Calu3 (cell line): ENCODE measurements around the gene PSMA1. TPM values are rescaled to one million over a fixed set of nuclear protein-coding genes. Genes with fewer than 3 reads are reported as not detected.
A peak's percentile ranks its signal among the peaks of the same experiment; 100 is the strongest.

ENCODE experiments used
- BruUV-seq: library from RNA; stranded (reverse); fragments of 400-500 nt; replicated peaks from 2 replicates; lab custom pipeline; 2021; lab: Mats Ljungman, UMichigan
- CTCF ChIA-PET: fragments of 300-600 bp; sonication (Branson Sonifier 250); formaldehyde crosslinking; loops from one replicate; lab custom pipeline; 2022; ENCODE audit warnings: antibody characterized with exemption; lab: Charles Lee
- DNase-seq: peaks from one replicate; pipeline ENCODE4 v3.0.0; 2022
- H3K27ac Mint-ChIP-seq: one replicate; pipeline ENCODE4 v1.8.0; 2022; ENCODE audit warnings: mixed read lengths; ENCODE audit not compliant: unreplicated experiment
- H3K27me3 Mint-ChIP-seq: one replicate; pipeline ENCODE4 v1.8.0; 2022; ENCODE audit warnings: mixed read lengths; ENCODE audit not compliant: unreplicated experiment
- H3K36me3 Mint-ChIP-seq: one replicate; pipeline ENCODE4 v1.8.0; 2022; ENCODE audit warnings: mild to moderate bottlenecking, moderate library complexity, mixed read lengths; ENCODE audit not compliant: insufficient read depth, unreplicated experiment
- H3K4me1 Mint-ChIP-seq: one replicate; pipeline ENCODE4 v1.8.0; 2022; ENCODE audit warnings: mild to moderate bottlenecking, low read depth, mixed read lengths; ENCODE audit not compliant: unreplicated experiment
- H3K4me3 Mint-ChIP-seq: one replicate; pipeline ENCODE4 v1.8.0; 2022; ENCODE audit warnings: mild to moderate bottlenecking, low read depth, moderate library complexity, mixed read lengths; ENCODE audit not compliant: unreplicated experiment
- H3K9me3 Mint-ChIP-seq: one replicate; pipeline ENCODE4 v1.8.0; 2022; ENCODE audit warnings: low read depth, mixed read lengths; ENCODE audit not compliant: unreplicated experiment
- intact Hi-C: fragments of 100-400 bp; cut with micrococcal nuclease; formaldehyde crosslinking; loops from one replicate; pipeline ENCODE4 v1.10.0; 2022; ENCODE audit not compliant: unreplicated experiment
- total RNA-seq: library from RNA; stranded (reverse); gene quantifications from 2 replicates; pipeline ENCODE4 v1.2.3, GENCODE V29; 2022
- TF ChIP-seq, protein P1 (sequence below): fragments of 200-600 bp; IDR thresholded peaks from one replicate; pipeline ENCODE4 v1.8.0; 2022; ENCODE audit warnings: antibody characterized with exemption; ENCODE audit not compliant: unreplicated experiment

Gene PSMA1
- total RNA-seq, 1 experiment from 2014 or later, result 205 TPM

DNA sequence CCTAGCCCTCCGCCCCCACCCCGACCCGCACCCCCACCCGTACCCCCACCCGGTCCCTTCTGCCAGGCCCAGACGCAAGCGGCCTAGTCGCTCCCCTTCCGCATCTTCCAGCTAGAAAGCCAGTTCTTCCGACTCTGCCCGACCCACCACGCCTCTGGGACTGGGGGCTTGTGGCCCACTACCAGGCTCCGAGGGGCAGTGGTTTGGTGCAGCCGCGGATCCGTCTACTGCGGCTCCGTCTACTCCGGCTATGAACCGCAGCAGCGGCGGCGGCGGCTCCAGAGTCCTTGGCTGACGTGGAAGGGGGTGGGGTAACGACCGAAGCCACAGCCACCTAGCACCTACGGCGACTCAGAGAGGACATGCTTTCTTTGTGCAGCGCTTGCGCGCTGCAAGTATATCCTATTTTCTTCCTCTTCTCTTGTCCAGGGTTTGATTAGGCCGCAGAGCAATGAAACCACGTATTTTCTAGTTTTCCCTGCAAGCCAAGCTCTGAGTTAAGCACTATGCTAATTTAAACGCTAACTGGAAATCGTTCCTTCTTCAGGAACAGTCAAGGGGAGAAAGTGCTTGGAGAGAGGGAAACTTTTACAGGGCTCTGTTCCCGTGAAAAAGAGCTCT, 20.5 kb downstream of the PSMA1 start, which contains the start of gene COPB1:
COPB1 (minus strand) TSS at position 252 of the 621 bp plus-strand sequence. CDS start 883 bp downstream, outside the sequence.
- H3K27ac Mint-ChIP-seq, result peak within 1 kb of the TSS; percentile 67
- intact Hi-C loops, result no loop called here
- DNase-seq, result peak; percentile 91
- H3K4me1 Mint-ChIP-seq, result no peaks in the 10 kb centered on the region
- H3K27me3 Mint-ChIP-seq, result no peaks in the 10 kb centered on the region
- TF ChIP-seq, protein P1, sequence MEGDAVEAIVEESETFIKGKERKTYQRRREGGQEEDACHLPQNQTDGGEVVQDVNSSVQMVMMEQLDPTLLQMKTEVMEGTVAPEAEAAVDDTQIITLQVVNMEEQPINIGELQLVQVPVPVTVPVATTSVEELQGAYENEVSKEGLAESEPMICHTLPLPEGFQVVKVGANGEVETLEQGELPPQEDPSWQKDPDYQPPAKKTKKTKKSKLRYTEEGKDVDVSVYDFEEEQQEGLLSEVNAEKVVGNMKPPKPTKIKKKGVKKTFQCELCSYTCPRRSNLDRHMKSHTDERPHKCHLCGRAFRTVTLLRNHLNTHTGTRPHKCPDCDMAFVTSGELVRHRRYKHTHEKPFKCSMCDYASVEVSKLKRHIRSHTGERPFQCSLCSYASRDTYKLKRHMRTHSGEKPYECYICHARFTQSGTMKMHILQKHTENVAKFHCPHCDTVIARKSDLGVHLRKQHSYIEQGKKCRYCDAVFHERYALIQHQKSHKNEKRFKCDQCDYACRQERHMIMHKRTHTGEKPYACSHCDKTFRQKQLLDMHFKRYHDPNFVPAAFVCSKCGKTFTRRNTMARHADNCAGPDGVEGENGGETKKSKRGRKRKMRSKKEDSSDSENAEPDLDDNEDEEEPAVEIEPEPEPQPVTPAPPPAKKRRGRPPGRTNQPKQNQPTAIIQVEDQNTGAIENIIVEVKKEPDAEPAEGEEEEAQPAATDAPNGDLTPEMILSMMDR, result no peak
- H3K4me3 Mint-ChIP-seq, result peak within 1 kb of the TSS; percentile 79
- peaks cover 60% of the 10 kb centered on the region for H3K36me3 Mint-ChIP-seq
- CTCF ChIA-PET, result interaction anchor here (0.6 to 1.6 kb wide), 4 partner anchors 9 to 145 kb away, joined by 3 to 5 read pairs (median 3); no protein-coding TSS in a partner anchor
- BruUV-seq, result no TSS peak
- H3K9me3 Mint-ChIP-seq, result no peaks in the 10 kb centered on the region

DNA sequence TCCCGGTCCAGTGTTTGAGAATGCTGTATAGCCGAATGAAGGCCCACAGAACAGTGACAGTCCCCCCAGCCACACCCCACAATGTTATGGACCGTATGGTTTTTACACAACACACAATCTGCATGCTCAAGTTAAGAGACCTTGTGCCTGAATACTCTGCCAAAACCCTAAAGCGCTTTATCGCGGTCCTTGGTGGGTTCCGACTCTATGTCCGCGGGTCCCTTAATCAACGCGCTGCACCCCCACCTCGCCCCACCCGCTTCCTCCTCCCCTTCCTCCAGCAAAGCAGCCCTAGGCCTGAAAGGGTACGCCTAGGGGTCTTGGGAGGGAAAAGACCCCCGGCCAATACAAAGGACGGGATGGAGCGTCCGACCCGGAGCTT, 21.0 kb downstream of the PSMA1 start:
- H3K4me1 Mint-ChIP-seq, result no peaks in the 10 kb centered on the region
- no peaks in the 10 kb centered on the region for H3K27me3 Mint-ChIP-seq
- H3K4me3 Mint-ChIP-seq, result peak overlapping the region; percentile 79
- peak overlapping the region; percentile 67 for H3K27ac Mint-ChIP-seq
- BruUV-seq, result no TSS peak
- CTCF ChIA-PET, result interaction anchor here (1.6 kb wide), 1 partner anchor 44 kb away, joined by 3 read pairs; no protein-coding TSS in a partner anchor
- TF ChIP-seq, protein P1, result no peak
- intact Hi-C loops, result no loop called here
- H3K36me3 Mint-ChIP-seq, result peaks cover 62% of the 10 kb centered on the region
- no peaks in the 10 kb centered on the region for H3K9me3 Mint-ChIP-seq
- DNase-seq, result peak; percentile 11

DNA sequence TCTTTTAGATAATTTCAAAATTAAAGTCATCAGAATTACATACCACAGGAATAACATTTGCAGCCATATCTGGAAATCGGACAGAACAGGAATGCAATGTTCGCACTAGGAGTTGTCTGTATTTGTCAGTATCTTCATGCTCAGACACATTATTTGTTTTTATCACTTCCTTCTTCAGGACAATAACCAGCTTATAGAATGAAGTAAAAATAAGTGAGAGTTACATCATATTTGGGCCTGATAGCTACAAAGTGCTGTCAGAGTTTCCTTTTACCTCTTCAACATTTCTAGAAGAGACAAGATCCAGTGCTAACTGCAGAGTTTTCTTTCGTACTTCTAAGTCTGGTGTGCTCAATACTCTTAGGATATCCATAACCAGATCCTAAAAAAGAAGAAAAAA, 39.5 kb downstream of the PSMA1 start:
- Mint-ChIP-seq H3K4me1 (no peaks in the 10 kb centered on the region), H3K27me3 (no peaks in the 10 kb centered on the region), H3K4me3 (no peak overlapping the region), H3K9me3 (no peaks in the 10 kb centered on the region), H3K27ac (peak overlapping the region; percentile 30), H3K36me3 (peaks cover 53% of the 10 kb centered on the region)
- TF ChIP-seq, protein P1, result no peak
- no peak for DNase-seq
- no TSS peak for BruUV-seq
- CTCF ChIA-PET, result no interaction called here
- intact Hi-C loops, result no loop called here

DNA sequence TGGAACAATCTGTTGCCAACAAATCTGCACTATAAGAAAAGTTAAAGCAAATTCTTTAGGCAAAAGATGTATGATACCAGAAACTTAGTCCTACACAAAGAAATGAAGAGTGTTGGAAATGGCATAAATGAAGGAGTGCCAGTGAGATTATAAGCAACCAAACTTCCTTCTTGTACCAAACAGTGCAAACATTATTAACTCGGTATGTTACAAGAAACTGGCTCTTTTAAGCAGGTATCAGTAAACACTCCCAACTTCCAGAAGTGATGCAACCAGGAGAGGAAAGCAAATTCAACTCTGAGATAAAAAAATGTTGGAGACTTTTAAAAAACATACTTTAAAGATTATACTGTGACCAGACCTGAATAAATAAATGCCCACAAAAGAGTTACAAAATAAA, 49.1 kb downstream of the PSMA1 start:
- H3K27ac Mint-ChIP-seq, result peak overlapping the region; percentile 22
- intact Hi-C loops, result no loop called here
- peaks cover 5% of the 10 kb centered on the region for H3K4me1 Mint-ChIP-seq
- H3K36me3 Mint-ChIP-seq, result peaks cover 50% of the 10 kb centered on the region
- BruUV-seq, result no TSS peak
- no peaks in the 10 kb centered on the region for H3K9me3 Mint-ChIP-seq
- DNase-seq, result no peak
- H3K4me3 Mint-ChIP-seq, result no peak overlapping the region
- TF ChIP-seq, protein P1, result no peak
- H3K27me3 Mint-ChIP-seq, result no peaks in the 10 kb centered on the region
- CTCF ChIA-PET, result no interaction called here
